ENCODE results near the gene PDSS2.

- TF ChIP-seq NFYB (IDR thresholded peaks at IDR 0.05; ENCODE audit: extremely low read depth, insufficient read length): no peak
- TF ChIP-seq ZNF140 (CRISPR knock-in tag; IDR thresholded peaks at IDR 0.05): no peak
- no peak for TF ChIP-seq HMGXB4 (CRISPR knock-in tag; IDR thresholded peaks at IDR 0.05)
- TF ChIP-seq, protein P1, sequence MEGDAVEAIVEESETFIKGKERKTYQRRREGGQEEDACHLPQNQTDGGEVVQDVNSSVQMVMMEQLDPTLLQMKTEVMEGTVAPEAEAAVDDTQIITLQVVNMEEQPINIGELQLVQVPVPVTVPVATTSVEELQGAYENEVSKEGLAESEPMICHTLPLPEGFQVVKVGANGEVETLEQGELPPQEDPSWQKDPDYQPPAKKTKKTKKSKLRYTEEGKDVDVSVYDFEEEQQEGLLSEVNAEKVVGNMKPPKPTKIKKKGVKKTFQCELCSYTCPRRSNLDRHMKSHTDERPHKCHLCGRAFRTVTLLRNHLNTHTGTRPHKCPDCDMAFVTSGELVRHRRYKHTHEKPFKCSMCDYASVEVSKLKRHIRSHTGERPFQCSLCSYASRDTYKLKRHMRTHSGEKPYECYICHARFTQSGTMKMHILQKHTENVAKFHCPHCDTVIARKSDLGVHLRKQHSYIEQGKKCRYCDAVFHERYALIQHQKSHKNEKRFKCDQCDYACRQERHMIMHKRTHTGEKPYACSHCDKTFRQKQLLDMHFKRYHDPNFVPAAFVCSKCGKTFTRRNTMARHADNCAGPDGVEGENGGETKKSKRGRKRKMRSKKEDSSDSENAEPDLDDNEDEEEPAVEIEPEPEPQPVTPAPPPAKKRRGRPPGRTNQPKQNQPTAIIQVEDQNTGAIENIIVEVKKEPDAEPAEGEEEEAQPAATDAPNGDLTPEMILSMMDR (IDR thresholded peaks at IDR 0.05 in 2 of 3, conservative IDR thresholded peaks at IDR 0.05 in 1 of 3; ENCODE audit: insufficient read depth in 2 of 3, low read depth in 1 of 3, low read length in 3 of 3): no peak
- no peak for TF ChIP-seq GTF2F1 (IDR thresholded peaks at IDR 0.05; ENCODE audit: low read depth, low read length)
- no peak for TF ChIP-seq TAF9B (IDR thresholded peaks at IDR 0.05; ENCODE audit: partially characterized antibody)
- TF ChIP-seq EP300 (IDR thresholded peaks at IDR 0.05; ENCODE audit: low read length): no peak
These were observed 125.3 kb downstream of the PDSS2 start for GRCh38 chr6:107334026-107334425.
